ENCODE data around the gene CYB5R2. TPM values are rescaled to one million over a fixed set of nuclear protein-coding genes. Genes with fewer than 3 reads are reported as not detected.

Gene CYB5R2
- polyA plus RNA-seq (2013, experiment 1 of 2), result 16.5 TPM
- polyA plus RNA-seq (2013, experiment 2 of 2), result 18.1 TPM

- Histone ChIP-seq H2BK5ac (ENCODE audit: low read depth, low read length, poor library complexity, severe bottlenecking) (no peak within 1 kb of the TSS), H3K4ac (ENCODE audit: low read depth in 1 of 2, low read length in 2 of 2) (peak within 1 kb of the TSS; percentile 63 to 83), H3K9ac (ENCODE audit: low read length) (peak within 1 kb of the TSS; percentile 81), H3K27me3 (ENCODE audit: control insufficient read depth in 1 of 2, insufficient read depth in 1 of 2, low read length in 2 of 2) (no peaks in the 10 kb centered on the region), H3K23ac (ENCODE audit: low read length in 2 of 2) (peak within 1 kb of the TSS in 1 of 2 experiments; percentile 79), H3K4me2 (ENCODE audit: low read length, poor library complexity, severe bottlenecking) (peak within 1 kb of the TSS; percentile 76), H3K36me3 (ENCODE audit: control insufficient read depth in 1 of 2, insufficient read depth in 2 of 2, low read depth in 1 of 2, low read length in 2 of 2) (peaks cover 0 to 14% of the 10 kb centered on the region in 2 experiments), H3K9me3 (ENCODE audit: control insufficient read depth, low read length) (no peaks in the 10 kb centered on the region), H3K14ac (ENCODE audit: low read length in 2 of 2) (peak within 1 kb of the TSS in 1 of 2 experiments; percentile 19), H4K8ac (ENCODE audit: low read length) (peak within 1 kb of the TSS; percentile 87), H3K27ac (ENCODE audit: low read length, poor library complexity, severe bottlenecking) (no peak within 1 kb of the TSS), H3K18ac (ENCODE audit: low read depth in 1 of 2, low read length in 2 of 2) (peak within 1 kb of the TSS; percentile 55 to 97), H2BK15ac (ENCODE audit: low read depth, poor library complexity, severe bottlenecking) (peak within 1 kb of the TSS; percentile 78), H2AFZ (ENCODE audit: low read depth, low read length) (peak within 1 kb of the TSS; percentile 81), H3K79me1 (replicated peaks; ENCODE audit: low read length, poor library complexity, severe bottlenecking) (no peaks in the 10 kb centered on the region), H3K4me1 (ENCODE audit: control insufficient read depth, insufficient read depth, low read depth, low read length) (peaks cover 17% of the 10 kb centered on the region), H2BK120ac (ENCODE audit: low read depth, low read length) (peak within 1 kb of the TSS; percentile 67), H2AK5ac (ENCODE audit: low read length, severe bottlenecking) (no peak within 1 kb of the TSS), H2BK12ac (ENCODE audit: low read length in 2 of 2) (peak within 1 kb of the TSS; percentile 3 to 33), H4K91ac (ENCODE audit: low read length) (peak within 1 kb of the TSS; percentile 87), H3K4me3 (ENCODE audit: insufficient read depth in 1 of 2, low read depth in 1 of 2, low read length in 2 of 2) (peak within 1 kb of the TSS; percentile 48 to 82)
- WGBS, result 7% methylated on average over 35 of the region's 40 CpGs
- DNase-seq, result peak; percentile 62
Measured at GRCh38 chr11:7672960-7673723, at the start of gene CYB5R2. Gene CYB5R2 (minus strand): TSS chr11:7673500. CDS start chr11:7672825, 675 bp downstream.

DNA sequence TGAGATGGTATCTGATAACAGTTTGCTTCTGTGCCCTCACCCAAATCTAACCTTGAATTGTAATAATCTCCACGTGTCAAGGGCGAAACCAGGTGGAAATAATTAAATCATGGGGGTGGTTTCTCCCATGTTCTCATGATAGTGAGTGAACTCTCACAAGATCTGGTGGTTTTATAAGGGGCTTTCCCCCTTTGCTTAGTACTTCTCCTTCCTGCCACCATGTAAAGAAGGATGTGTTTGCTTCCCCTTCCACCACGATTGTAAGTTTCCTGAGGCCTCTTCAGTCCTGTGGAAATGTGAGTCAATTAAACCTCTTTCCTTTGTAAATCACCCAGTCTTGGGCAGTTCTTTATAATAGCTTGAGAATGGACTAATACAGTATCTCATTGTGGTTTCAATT is 41.5 kb upstream of the CYB5R2 start:
- 83% methylated on average over 1 of the region's 3 CpGs for WGBS
- Histone ChIP-seq H3K4me2 (ENCODE audit: low read length, poor library complexity, severe bottlenecking) (no peak overlapping the region), H3K27me3 (ENCODE audit: control insufficient read depth in 1 of 2, insufficient read depth in 1 of 2, low read length in 2 of 2) (no peaks in the 10 kb centered on the region), H3K9me3 (ENCODE audit: control insufficient read depth, low read length) (no peaks in the 10 kb centered on the region), H3K14ac (ENCODE audit: low read length in 2 of 2) (no peak overlapping the region), H4K91ac (ENCODE audit: low read length) (no peak overlapping the region), H3K4me3 (ENCODE audit: insufficient read depth in 1 of 2, low read depth in 1 of 2, low read length in 2 of 2) (no peak overlapping the region), H2BK120ac (ENCODE audit: low read depth, low read length) (no peak overlapping the region), H3K18ac (ENCODE audit: low read depth in 1 of 2, low read length in 2 of 2) (no peak overlapping the region), H4K8ac (ENCODE audit: low read length) (no peak overlapping the region), H3K4ac (ENCODE audit: low read depth in 1 of 2, low read length in 2 of 2) (no peak overlapping the region), H3K79me1 (replicated peaks; ENCODE audit: low read length, poor library complexity, severe bottlenecking) (no peaks in the 10 kb centered on the region), H2AK5ac (ENCODE audit: low read length, severe bottlenecking) (no peak overlapping the region), H3K27ac (ENCODE audit: low read length, poor library complexity, severe bottlenecking) (no peak overlapping the region), H3K9ac (ENCODE audit: low read length) (no peak overlapping the region), H3K36me3 (ENCODE audit: control insufficient read depth in 1 of 2, insufficient read depth in 2 of 2, low read depth in 1 of 2, low read length in 2 of 2) (no peaks in the 10 kb centered on the region), H2AFZ (ENCODE audit: low read depth, low read length) (no peak overlapping the region), H2BK15ac (ENCODE audit: low read depth, poor library complexity, severe bottlenecking) (no peak overlapping the region), H2BK12ac (ENCODE audit: low read length in 2 of 2) (no peak overlapping the region), H3K4me1 (ENCODE audit: control insufficient read depth, insufficient read depth, low read depth, low read length) (no peaks in the 10 kb centered on the region), H2BK5ac (ENCODE audit: low read depth, low read length, poor library complexity, severe bottlenecking) (no peak overlapping the region), H3K23ac (ENCODE audit: low read length in 2 of 2) (no peak overlapping the region)
- no peak for DNase-seq

DNA sequence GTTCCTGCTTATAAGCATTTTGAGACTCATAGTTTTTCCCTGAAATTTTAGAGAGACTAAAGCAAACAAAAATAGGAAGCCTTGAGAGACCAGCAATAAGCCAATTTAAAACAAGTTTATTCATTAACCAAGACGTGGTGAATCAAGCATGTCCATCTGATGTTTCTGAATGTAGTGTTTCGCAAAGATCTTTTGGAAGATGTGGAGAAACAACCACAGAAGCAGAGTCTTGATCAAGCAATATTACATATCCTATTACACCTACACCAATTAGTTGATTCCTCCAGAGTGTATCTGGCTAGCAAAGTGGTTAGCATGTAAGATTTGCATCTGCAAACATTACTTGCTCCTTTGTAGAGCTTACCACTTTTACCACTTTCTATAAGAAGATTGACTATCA is 33.1 kb upstream of the CYB5R2 start, which contains the start of gene OVCH2:
OVCH2 (minus strand) TSS at position 101 of the 400 bp plus-strand sequence; CDS start at position 18, 83 bp downstream.
- peaks cover 0 to 9% of the 10 kb centered on the region in 2 experiments for H3K27me3 ChIP-seq (ENCODE audit: control insufficient read depth in 1 of 2, insufficient read depth in 1 of 2, low read length in 2 of 2)
- H2BK5ac ChIP-seq (ENCODE audit: low read depth, low read length, poor library complexity, severe bottlenecking), result no peak within 1 kb of the TSS
- no peaks in the 10 kb centered on the region for H3K9me3 ChIP-seq (ENCODE audit: control insufficient read depth, low read length)
- H3K27ac ChIP-seq (ENCODE audit: low read length, poor library complexity, severe bottlenecking), result no peak within 1 kb of the TSS
- H3K14ac ChIP-seq (ENCODE audit: low read length in 2 of 2), result no peak within 1 kb of the TSS
- H3K4me3 ChIP-seq (ENCODE audit: insufficient read depth in 1 of 2, low read depth in 1 of 2, low read length in 2 of 2), result no peak within 1 kb of the TSS
- DNase-seq, result no peak
- H3K9ac ChIP-seq (ENCODE audit: low read length), result no peak within 1 kb of the TSS
- no peak within 1 kb of the TSS for H3K4ac ChIP-seq (ENCODE audit: low read depth in 1 of 2, low read length in 2 of 2)
- no peak within 1 kb of the TSS for H3K18ac ChIP-seq (ENCODE audit: low read depth in 1 of 2, low read length in 2 of 2)
- no peak within 1 kb of the TSS for H2BK120ac ChIP-seq (ENCODE audit: low read depth, low read length)
- no peaks in the 10 kb centered on the region for H3K36me3 ChIP-seq (ENCODE audit: control insufficient read depth in 1 of 2, insufficient read depth in 2 of 2, low read depth in 1 of 2, low read length in 2 of 2)
- no peak within 1 kb of the TSS for H3K4me2 ChIP-seq (ENCODE audit: low read length, poor library complexity, severe bottlenecking)
- H3K4me1 ChIP-seq (ENCODE audit: control insufficient read depth, insufficient read depth, low read depth, low read length), result no peaks in the 10 kb centered on the region
- H2BK15ac ChIP-seq (ENCODE audit: low read depth, poor library complexity, severe bottlenecking), result no peak within 1 kb of the TSS
- H3K79me1 ChIP-seq (replicated peaks; ENCODE audit: low read length, poor library complexity, severe bottlenecking), result no peaks in the 10 kb centered on the region
- no peak within 1 kb of the TSS for H2AK5ac ChIP-seq (ENCODE audit: low read length, severe bottlenecking)
- no peak within 1 kb of the TSS for H2BK12ac ChIP-seq (ENCODE audit: low read length in 2 of 2)
- H4K8ac ChIP-seq (ENCODE audit: low read length), result no peak within 1 kb of the TSS
- no peak within 1 kb of the TSS for H3K23ac ChIP-seq (ENCODE audit: low read length in 2 of 2)
- H4K91ac ChIP-seq (ENCODE audit: low read length), result no peak within 1 kb of the TSS
- H2AFZ ChIP-seq (ENCODE audit: low read depth, low read length), result no peak within 1 kb of the TSS
- 79% methylated on average over 2 of the region's 2 CpGs for WGBS

GRCh38 chr11:7703740-7704139 is 30.4 kb upstream of the CYB5R2 start:
- Histone ChIP-seq H3K9ac (ENCODE audit: low read length) (no peak overlapping the region), H3K79me1 (replicated peaks; ENCODE audit: low read length, poor library complexity, severe bottlenecking) (no peaks in the 10 kb centered on the region), H2AFZ (ENCODE audit: low read depth, low read length) (no peak overlapping the region), H3K27ac (ENCODE audit: low read length, poor library complexity, severe bottlenecking) (no peak overlapping the region), H4K91ac (ENCODE audit: low read length) (no peak overlapping the region), H3K4ac (ENCODE audit: low read depth in 1 of 2, low read length in 2 of 2) (no peak overlapping the region), H3K23ac (ENCODE audit: low read length in 2 of 2) (no peak overlapping the region), H4K8ac (ENCODE audit: low read length) (no peak overlapping the region), H2BK12ac (ENCODE audit: low read length in 2 of 2) (no peak overlapping the region), H3K36me3 (ENCODE audit: control insufficient read depth in 1 of 2, insufficient read depth in 2 of 2, low read depth in 1 of 2, low read length in 2 of 2) (no peaks in the 10 kb centered on the region), H3K14ac (ENCODE audit: low read length in 2 of 2) (no peak overlapping the region), H3K9me3 (ENCODE audit: control insufficient read depth, low read length) (no peaks in the 10 kb centered on the region), H3K27me3 (ENCODE audit: control insufficient read depth in 1 of 2, insufficient read depth in 1 of 2, low read length in 2 of 2) (peaks cover 8 to 11% of the 10 kb centered on the region in 2 experiments), H2BK120ac (ENCODE audit: low read depth, low read length) (no peak overlapping the region), H2AK5ac (ENCODE audit: low read length, severe bottlenecking) (no peak overlapping the region), H3K4me2 (ENCODE audit: low read length, poor library complexity, severe bottlenecking) (no peak overlapping the region), H3K4me1 (ENCODE audit: control insufficient read depth, insufficient read depth, low read depth, low read length) (no peaks in the 10 kb centered on the region), H2BK5ac (ENCODE audit: low read depth, low read length, poor library complexity, severe bottlenecking) (no peak overlapping the region), H3K18ac (ENCODE audit: low read depth in 1 of 2, low read length in 2 of 2) (no peak overlapping the region), H2BK15ac (ENCODE audit: low read depth, poor library complexity, severe bottlenecking) (no peak overlapping the region), H3K4me3 (ENCODE audit: insufficient read depth in 1 of 2, low read depth in 1 of 2, low read length in 2 of 2) (no peak overlapping the region)
- no peak for DNase-seq
- WGBS, result 34% methylated on average over 5 of the region's 5 CpGs

Data from mesenchymal stem cell (in vitro differentiated cells and primary cell).